ENCODE measurements around the gene COLGALT1. TPM values are rescaled to one million over a fixed set of nuclear protein-coding genes. Genes with fewer than 3 reads are reported as not detected.

Gene COLGALT1
- total RNA-seq, 1 experiment from 2014 or later, result 25.5 TPM

GRCh38 chr19:17627161-17627560 lies 71.7 kb downstream of the COLGALT1 start:
- H3K9me2 ChIP-seq (replicated peaks; ENCODE audit: insufficient read depth, low read length), result no peaks in the 10 kb centered on the region
- no peaks in the 10 kb centered on the region for H3K4me1 ChIP-seq (ENCODE audit: low read length)
- no peaks in the 10 kb centered on the region for H3K9me3 ChIP-seq (ENCODE audit: low read length)
- H2AFZ ChIP-seq (ENCODE audit: low read length), result no peak overlapping the region
- no peak overlapping the region for H3K4me3 ChIP-seq (ENCODE audit: low read length)
- H3K36me3 ChIP-seq (ENCODE audit: insufficient read depth, low read length), result no peaks in the 10 kb centered on the region
- no peak overlapping the region for H3K27ac ChIP-seq (ENCODE audit: low read length)
- H3K4me2 ChIP-seq (ENCODE audit: low read depth, low read length, poor library complexity, severe bottlenecking), result no peak overlapping the region
- H3K9ac ChIP-seq (ENCODE audit: low read length), result no peak overlapping the region
- H4K20me1 ChIP-seq (ENCODE audit: insufficient read depth, low read depth, low read length), result no peaks in the 10 kb centered on the region
- H3K27me3 ChIP-seq (ENCODE audit: low read length), result no peaks in the 10 kb centered on the region
- no peak for DNase-seq
- no peaks in the 10 kb centered on the region for H3K79me2 ChIP-seq (ENCODE audit: low read length)

GRCh38 chr19:17627921-17628320 lies 72.5 kb downstream of the COLGALT1 start:
- Histone ChIP-seq H3K4me3 (ENCODE audit: low read length) (no peak overlapping the region), H4K20me1 (ENCODE audit: insufficient read depth, low read depth, low read length) (no peaks in the 10 kb centered on the region), H3K9ac (ENCODE audit: low read length) (no peak overlapping the region), H3K27me3 (ENCODE audit: low read length) (no peaks in the 10 kb centered on the region), H3K79me2 (ENCODE audit: low read length) (no peaks in the 10 kb centered on the region), H3K9me2 (replicated peaks; ENCODE audit: insufficient read depth, low read length) (no peaks in the 10 kb centered on the region), H3K27ac (ENCODE audit: low read length) (no peak overlapping the region), H3K4me1 (ENCODE audit: low read length) (no peaks in the 10 kb centered on the region), H3K36me3 (ENCODE audit: insufficient read depth, low read length) (no peaks in the 10 kb centered on the region), H3K4me2 (ENCODE audit: low read depth, low read length, poor library complexity, severe bottlenecking) (no peak overlapping the region), H2AFZ (ENCODE audit: low read length) (no peak overlapping the region), H3K9me3 (ENCODE audit: low read length) (no peaks in the 10 kb centered on the region)
- no peak for DNase-seq

GRCh38 chr19:17629760-17630159 lies 74.3 kb downstream of the COLGALT1 start:
- Histone ChIP-seq H3K9ac (ENCODE audit: low read length) (no peak overlapping the region), H3K4me2 (ENCODE audit: low read depth, low read length, poor library complexity, severe bottlenecking) (no peak overlapping the region), H3K79me2 (ENCODE audit: low read length) (no peaks in the 10 kb centered on the region), H3K36me3 (ENCODE audit: insufficient read depth, low read length) (no peaks in the 10 kb centered on the region), H3K9me3 (ENCODE audit: low read length) (no peaks in the 10 kb centered on the region), H3K27ac (ENCODE audit: low read length) (no peak overlapping the region), H3K27me3 (ENCODE audit: low read length) (no peaks in the 10 kb centered on the region), H2AFZ (ENCODE audit: low read length) (no peak overlapping the region), H4K20me1 (ENCODE audit: insufficient read depth, low read depth, low read length) (no peaks in the 10 kb centered on the region), H3K9me2 (replicated peaks; ENCODE audit: insufficient read depth, low read length) (no peaks in the 10 kb centered on the region), H3K4me1 (ENCODE audit: low read length) (no peaks in the 10 kb centered on the region), H3K4me3 (ENCODE audit: low read length) (no peak overlapping the region)
- DNase-seq, result no peak

GRCh38 chr19:17632577-17632976 lies 77.1 kb downstream of the COLGALT1 start:
- H3K9me2 ChIP-seq (replicated peaks; ENCODE audit: insufficient read depth, low read length), result no peaks in the 10 kb centered on the region
- H3K4me3 ChIP-seq (ENCODE audit: low read length), result no peak overlapping the region
- H3K9ac ChIP-seq (ENCODE audit: low read length), result no peak overlapping the region
- no peaks in the 10 kb centered on the region for H4K20me1 ChIP-seq (ENCODE audit: insufficient read depth, low read depth, low read length)
- H2AFZ ChIP-seq (ENCODE audit: low read length), result no peak overlapping the region
- no peaks in the 10 kb centered on the region for H3K79me2 ChIP-seq (ENCODE audit: low read length)
- H3K36me3 ChIP-seq (ENCODE audit: insufficient read depth, low read length), result no peaks in the 10 kb centered on the region
- H3K27me3 ChIP-seq (ENCODE audit: low read length), result no peaks in the 10 kb centered on the region
- no peaks in the 10 kb centered on the region for H3K9me3 ChIP-seq (ENCODE audit: low read length)
- peaks cover 10% of the 10 kb centered on the region for H3K4me1 ChIP-seq (ENCODE audit: low read length)
- no peak overlapping the region for H3K27ac ChIP-seq (ENCODE audit: low read length)
- DNase-seq, result no peak
- no peak overlapping the region for H3K4me2 ChIP-seq (ENCODE audit: low read depth, low read length, poor library complexity, severe bottlenecking)

Other genes starting within 250 kb of the COLGALT1 start
- gene MRPL34, start 249.8 kb upstream of the COLGALT1 start, total RNA-seq (2014; rRNA removed; shearing (Covaris generic); ENCODE audit: low replicate concordance), result 34.0 and 68.6 TPM in 2 replicates
- 24.4 and 33.0 TPM in 2 replicates for gene DDA1, start 246.1 kb upstream of the COLGALT1 start, total RNA-seq (2014; rRNA removed; shearing (Covaris generic); ENCODE audit: low replicate concordance)
- 0.82 and 2.3 TPM in 2 replicates for gene ANO8, start 220.8 kb upstream of the COLGALT1 start, total RNA-seq (2014; rRNA removed; shearing (Covaris generic); ENCODE audit: low replicate concordance)
- 29.3 and 88.1 TPM in 2 replicates for gene GTPBP3, start 218.1 kb upstream of the COLGALT1 start, total RNA-seq (2014; rRNA removed; shearing (Covaris generic); ENCODE audit: low replicate concordance)
- gene PLVAP, start 178.3 kb upstream of the COLGALT1 start, total RNA-seq (2014; rRNA removed; shearing (Covaris generic); ENCODE audit: low replicate concordance), result 0.22 and 0.41 TPM in 2 replicates
- 4.1 and 9.3 TPM in 2 replicates for gene CCDC194, start 161.5 kb upstream of the COLGALT1 start, total RNA-seq (2014; rRNA removed; shearing (Covaris generic); ENCODE audit: low replicate concordance)
- 56.2 and 156 TPM in 2 replicates for gene BST2, start 150.0 kb upstream of the COLGALT1 start, total RNA-seq (2014; rRNA removed; shearing (Covaris generic); ENCODE audit: low replicate concordance)
- 44.7 and 55.2 TPM in 2 replicates for gene MVB12A, start 135.6 kb upstream of the COLGALT1 start, total RNA-seq (2014; rRNA removed; shearing (Covaris generic); ENCODE audit: low replicate concordance)
- gene TMEM221, start 107.0 kb upstream of the COLGALT1 start, total RNA-seq (2014; rRNA removed; shearing (Covaris generic); ENCODE audit: low replicate concordance), result not detected in 2 replicates
- gene NXNL1, start 94.7 kb upstream of the COLGALT1 start, total RNA-seq (2014; rRNA removed; shearing (Covaris generic); ENCODE audit: low replicate concordance), result not detected in 2 replicates
- 4.0 and 4.8 TPM in 2 replicates for gene SLC27A1, start 85.1 kb upstream of the COLGALT1 start, total RNA-seq (2014; rRNA removed; shearing (Covaris generic); ENCODE audit: low replicate concordance)
- 93.0 and 130 TPM in 2 replicates for gene PGLS, start 44.0 kb upstream of the COLGALT1 start, total RNA-seq (2014; rRNA removed; shearing (Covaris generic); ENCODE audit: low replicate concordance)
- gene UNC13A, start 132.7 kb downstream of the COLGALT1 start, total RNA-seq (2014; rRNA removed; shearing (Covaris generic); ENCODE audit: low replicate concordance), result under 0.01 TPM in 1 of 2 replicates, not detected in the other
- 22.9 and 34.6 TPM in 2 replicates for gene MAP1S, start 163.8 kb downstream of the COLGALT1 start, total RNA-seq (2014; rRNA removed; shearing (Covaris generic); ENCODE audit: low replicate concordance)
- gene FCHO1, start 195.8 kb downstream of the COLGALT1 start, total RNA-seq (2014; rRNA removed; shearing (Covaris generic); ENCODE audit: low replicate concordance), result 16.6 and 40.4 TPM in 2 replicates
- gene B3GNT3, start 239.5 kb downstream of the COLGALT1 start, total RNA-seq (2014; rRNA removed; shearing (Covaris generic); ENCODE audit: low replicate concordance), result not detected in 2 replicates

Measured in Karpas-422 (cell line).